Panc1 (cell line): ENCODE data around the gene SUN1. TPM values are rescaled to one million over a fixed set of nuclear protein-coding genes. Genes with fewer than 3 reads are reported as not detected.

Source experiments
- ATAC-seq: fragments of 200-7000 bp; cut with Tn5 transposase; 2 replicates; pipeline ENCODE4 v1.9.1; 2020; ENCODE audit warnings: mild to moderate bottlenecking, moderate library complexity
- BruUV-seq: library from RNA; stranded (reverse); fragments of 400-500 nt; replicated peaks from 2 replicates; lab custom pipeline; 2021; lab: Mats Ljungman, UMichigan
- CTCF ChIA-PET: fragments of 300-600 bp; sonication (Branson Sonifier 250); formaldehyde crosslinking; loops from one replicate; lab custom pipeline; 2022; ENCODE audit warnings: antibody characterized with exemption; lab: Charles Lee
- POLR2A ChIA-PET: fragments of 300-600 bp; sonication (Branson Sonifier 250); formaldehyde crosslinking; loops from one replicate; lab custom pipeline; 2022; ENCODE audit warnings: antibody characterized with exemption; lab: Charles Lee
- DNase-seq: peaks from one replicate; pipeline ENCODE4 v3.0.0-alpha.2; 2010; ENCODE audit warnings: low read depth, low spot score
- H3K27ac ChIP-seq: 2 replicates; pipeline ENCODE4 v1.5.1; 2011; ENCODE audit warnings: mild to moderate bottlenecking, low read length, inconsistent platforms
- H3K27me3 ChIP-seq: fragments of 200-500 bp; sonication (Bioruptor generic); 2 replicates; pipeline ENCODE4 v1.6.0; 2014; ENCODE audit warnings: low read length, inconsistent platforms; ENCODE audit not compliant: control insufficient read depth, insufficient read depth
- H3K36me3 ChIP-seq: fragments of 200-500 bp; sonication (Bioruptor generic); 2 replicates; pipeline ENCODE4 v1.5.1; 2014; ENCODE audit warnings: inconsistent platforms, mild to moderate bottlenecking, low read length, moderate library complexity; ENCODE audit not compliant: control insufficient read depth, insufficient read depth
- H3K4me1 ChIP-seq: 2 replicates; pipeline ENCODE4 v1.5.1; 2011; ENCODE audit warnings: inconsistent platforms, mild to moderate bottlenecking, low read length, moderate library complexity; ENCODE audit not compliant: control insufficient read depth, insufficient read depth
- H3K4me3 ChIP-seq, 2 experiments: 2 replicates each; pipeline ENCODE4 v1.5.1; 2011 to 2012; ENCODE audit warnings: low read depth in 2 of 2, low read length in 2 of 2, mild to moderate bottlenecking in 2 of 2, inconsistent platforms in 1 of 2, moderate library complexity in 1 of 2
- H3K9me3 ChIP-seq: fragments of 200-500 bp; sonication (Bioruptor generic); 2 replicates; pipeline ENCODE4 v1.5.1; 2014; ENCODE audit warnings: low read depth, mild to moderate bottlenecking, inconsistent platforms, low read length, moderate library complexity; ENCODE audit not compliant: control insufficient read depth, insufficient read depth
- CTCF ChIP-seq: fragments of 450-650 bp; IDR thresholded peaks from 2 replicates; pipeline ENCODE4 v1.5.1; 2017; ENCODE audit warnings: mild to moderate bottlenecking
- POLR2AphosphoS5 ChIP-seq: IDR thresholded peaks from 2 replicates; pipeline ENCODE4 v1.6.1; 2012; ENCODE audit warnings: mild to moderate bottlenecking, low read depth, low read length, moderate library complexity
- SIN3A ChIP-seq: IDR thresholded peaks from 2 replicates; pipeline ENCODE4 v1.6.1; 2012; ENCODE audit warnings: low read depth, mild to moderate bottlenecking, low read length, moderate library complexity, borderline replicate concordance; ENCODE audit not compliant: insufficient read depth
- TCF7L2 ChIP-seq: IDR thresholded peaks from 2 replicates; pipeline ENCODE4 v1.6.1; 2011; ENCODE audit warnings: mild to moderate bottlenecking, low read depth, low read length, inconsistent platforms
- in situ Hi-C: cut with HindIII; loops from 2 replicates; pipeline ENCODE4 v1.10.0; 2016; ENCODE audit warnings: low sequenced_read_pairs, low pct_unique_long_range_greater_than_20kb
- intact Hi-C: fragments of 100-400 bp; cut with micrococcal nuclease; formaldehyde crosslinking; loops from one replicate; pipeline ENCODE4 v1.10.0; 2022; ENCODE audit not compliant: unreplicated experiment
- total RNA-seq: library from RNA; stranded (reverse); gene quantifications from one replicate; pipeline ENCODE4 v1.2.1, GENCODE V29; 2021; ENCODE audit not compliant: unreplicated experiment
- TF ChIP-seq, protein P1 (sequence below), 2 experiments: IDR thresholded peaks; 2 replicates each; pipeline ENCODE4 v1.6.1; 2011 to 2012; ENCODE audit warnings: low read depth in 2 of 2, control low read depth in 1 of 2, low read length in 1 of 2, mild to moderate bottlenecking in 1 of 2, moderate library complexity in 1 of 2; ENCODE audit not compliant: insufficient read depth in 1 of 2

SUN1 gene
- total RNA-seq, 1 experiment from 2014 or later = 244 TPM

GRCh38 chr7:815284-816216 lies 16.7 kb upstream of the SUN1 start:
- TF ChIP-seq POLR2AphosphoS5 (no peak; the same call in 1 of the 2 replicates), TCF7L2 (no peak), CTCF (no peak), SIN3A (no peak; the same call in 1 of the 2 replicates)
- TF ChIP-seq, protein P1, sequence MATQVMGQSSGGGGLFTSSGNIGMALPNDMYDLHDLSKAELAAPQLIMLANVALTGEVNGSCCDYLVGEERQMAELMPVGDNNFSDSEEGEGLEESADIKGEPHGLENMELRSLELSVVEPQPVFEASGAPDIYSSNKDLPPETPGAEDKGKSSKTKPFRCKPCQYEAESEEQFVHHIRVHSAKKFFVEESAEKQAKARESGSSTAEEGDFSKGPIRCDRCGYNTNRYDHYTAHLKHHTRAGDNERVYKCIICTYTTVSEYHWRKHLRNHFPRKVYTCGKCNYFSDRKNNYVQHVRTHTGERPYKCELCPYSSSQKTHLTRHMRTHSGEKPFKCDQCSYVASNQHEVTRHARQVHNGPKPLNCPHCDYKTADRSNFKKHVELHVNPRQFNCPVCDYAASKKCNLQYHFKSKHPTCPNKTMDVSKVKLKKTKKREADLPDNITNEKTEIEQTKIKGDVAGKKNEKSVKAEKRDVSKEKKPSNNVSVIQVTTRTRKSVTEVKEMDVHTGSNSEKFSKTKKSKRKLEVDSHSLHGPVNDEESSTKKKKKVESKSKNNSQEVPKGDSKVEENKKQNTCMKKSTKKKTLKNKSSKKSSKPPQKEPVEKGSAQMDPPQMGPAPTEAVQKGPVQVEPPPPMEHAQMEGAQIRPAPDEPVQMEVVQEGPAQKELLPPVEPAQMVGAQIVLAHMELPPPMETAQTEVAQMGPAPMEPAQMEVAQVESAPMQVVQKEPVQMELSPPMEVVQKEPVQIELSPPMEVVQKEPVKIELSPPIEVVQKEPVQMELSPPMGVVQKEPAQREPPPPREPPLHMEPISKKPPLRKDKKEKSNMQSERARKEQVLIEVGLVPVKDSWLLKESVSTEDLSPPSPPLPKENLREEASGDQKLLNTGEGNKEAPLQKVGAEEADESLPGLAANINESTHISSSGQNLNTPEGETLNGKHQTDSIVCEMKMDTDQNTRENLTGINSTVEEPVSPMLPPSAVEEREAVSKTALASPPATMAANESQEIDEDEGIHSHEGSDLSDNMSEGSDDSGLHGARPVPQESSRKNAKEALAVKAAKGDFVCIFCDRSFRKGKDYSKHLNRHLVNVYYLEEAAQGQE (IDR thresholded peaks at IDR 0.05; ENCODE audit: insufficient read depth in 1 of 2, low read depth in 2 of 2, low read length in 1 of 2) = no peak
- no TSS peak for BruUV-seq
- intact Hi-C loops = no loop called here
- ChIA-PET POLR2A (no interaction called here), CTCF (interaction anchor here (0.6 kb wide), 1 partner anchor 279 kb away, joined by 4 read pairs; no protein-coding TSS in a partner anchor)
- Histone ChIP-seq H3K9me3 (no peaks in the 10 kb centered on the region), H3K27me3 (no peaks in the 10 kb centered on the region), H3K4me1 (peaks cover 26% of the 10 kb centered on the region), H3K27ac (peak overlapping the region; percentile 63), H3K36me3 (no peaks in the 10 kb centered on the region), H3K4me3 (peak overlapping the region; percentile 56 to 60)
- no peak for DNase-seq
- in situ Hi-C loops = no loop called here
- ATAC-seq = peak; percentile 62

GRCh38 chr7:816300-816750 lies 16.0 kb upstream of the SUN1 start:
- POLR2A ChIA-PET = no interaction called here
- no peak overlapping the region for H3K27ac ChIP-seq

More at GRCh38 chr7:816300-816750, 16.0 kb upstream of the SUN1 start:
- peaks cover 26% of the 10 kb centered on the region for H3K4me1 ChIP-seq
- H3K4me3 ChIP-seq = peak overlapping the region; percentile 60 to 80
- in situ Hi-C loops = no loop called here
- H3K9me3 ChIP-seq = no peaks in the 10 kb centered on the region
- H3K27me3 ChIP-seq = no peaks in the 10 kb centered on the region
- ATAC-seq = peak; percentile 94
- intact Hi-C loops = no loop called here
- CTCF ChIA-PET = interaction anchor here (0.7 kb wide), 1 partner anchor 20 kb away, joined by 3 read pairs; no protein-coding TSS in a partner anchor
- TF ChIP-seq SIN3A (0 out of 2 replicates have a peak, but pooled peaks have one; percentile 3), CTCF (no peak), POLR2AphosphoS5 (peak; percentile 42; the same call in 1 of the 2 replicates)
- no peaks in the 10 kb centered on the region for H3K36me3 ChIP-seq
- BruUV-seq = no TSS peak
- peak; percentile 87 for DNase-seq
